Keratinocyte (primary cell): ENCODE measurements around the gene ADGRB3.

ENCODE experiments used
- EZH2 ChIP-seq: IDR thresholded peaks from one replicate; pipeline ENCODE4 v1.6.1; 2012; ENCODE audit warnings: inconsistent platforms, mild to moderate bottlenecking, low read length, moderate library complexity
- TF ChIP-seq, protein P1 (sequence below), 3 experiments: IDR thresholded peaks in 1 of 3; conservative IDR thresholded peaks in 1 of 3; optimal IDR thresholded peaks in 1 of 3; 2 replicates in 2 of 3; 3 replicates in 1 of 3; pipeline versions ENCODE3 to v1.5.1; 2011; ENCODE audit warnings: low read length in 3 of 3, mild to moderate bottlenecking in 3 of 3, moderate library complexity in 2 of 3, control low read depth in 1 of 3, inconsistent platforms in 1 of 3; ENCODE audit not compliant: insufficient read depth in 2 of 3; ENCODE audit errors: extremely low read depth in 1 of 3

DNA sequence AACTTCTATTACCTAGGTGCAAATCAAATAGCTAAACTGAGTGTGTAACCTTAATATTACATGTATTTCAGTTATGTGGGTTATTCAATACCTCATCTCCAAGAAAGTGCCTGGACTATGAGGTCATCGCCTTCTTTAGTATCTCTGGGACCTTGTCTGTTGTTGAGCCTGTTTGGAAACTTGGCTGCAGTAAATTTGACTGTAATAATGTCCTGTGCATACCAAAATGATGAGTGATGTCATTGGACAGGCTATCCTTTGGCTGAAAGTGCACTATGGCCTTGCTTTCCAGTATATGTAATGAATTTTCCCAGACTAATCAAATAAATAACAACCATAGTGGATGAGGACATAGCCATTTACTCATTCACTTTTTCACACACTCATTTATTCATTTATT is 455.1 kb downstream of the ADGRB3 start:
- TF ChIP-seq, protein P1, sequence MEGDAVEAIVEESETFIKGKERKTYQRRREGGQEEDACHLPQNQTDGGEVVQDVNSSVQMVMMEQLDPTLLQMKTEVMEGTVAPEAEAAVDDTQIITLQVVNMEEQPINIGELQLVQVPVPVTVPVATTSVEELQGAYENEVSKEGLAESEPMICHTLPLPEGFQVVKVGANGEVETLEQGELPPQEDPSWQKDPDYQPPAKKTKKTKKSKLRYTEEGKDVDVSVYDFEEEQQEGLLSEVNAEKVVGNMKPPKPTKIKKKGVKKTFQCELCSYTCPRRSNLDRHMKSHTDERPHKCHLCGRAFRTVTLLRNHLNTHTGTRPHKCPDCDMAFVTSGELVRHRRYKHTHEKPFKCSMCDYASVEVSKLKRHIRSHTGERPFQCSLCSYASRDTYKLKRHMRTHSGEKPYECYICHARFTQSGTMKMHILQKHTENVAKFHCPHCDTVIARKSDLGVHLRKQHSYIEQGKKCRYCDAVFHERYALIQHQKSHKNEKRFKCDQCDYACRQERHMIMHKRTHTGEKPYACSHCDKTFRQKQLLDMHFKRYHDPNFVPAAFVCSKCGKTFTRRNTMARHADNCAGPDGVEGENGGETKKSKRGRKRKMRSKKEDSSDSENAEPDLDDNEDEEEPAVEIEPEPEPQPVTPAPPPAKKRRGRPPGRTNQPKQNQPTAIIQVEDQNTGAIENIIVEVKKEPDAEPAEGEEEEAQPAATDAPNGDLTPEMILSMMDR (optimal IDR thresholded peaks at IDR 0.05 in 1 of 3, IDR thresholded peaks at IDR 0.05 in 1 of 3, conservative IDR thresholded peaks at IDR 0.05 in 1 of 3; ENCODE audit: extremely low read depth in 1 of 3, insufficient read depth in 2 of 3, low read length in 3 of 3): no peak
- no peak for TF ChIP-seq EZH2
